Keratinocyte (primary cell): Measurements from ENCODE around the gene INVS. TPM values are rescaled to one million over a fixed set of nuclear protein-coding genes. Genes with fewer than 3 reads are reported as not detected.

Experiments used
- DNase-seq: peaks from one replicate; pipeline ENCODE4 v3.0.0-alpha.2; 2011; ENCODE audit warnings: low read depth, missing footprints, low spot score
- FAIRE-seq: peaks from 2 replicates; lab custom pipeline; 2011; peaks lifted over from hg19 to GRCh38; lab: Jason Lieb, UNC
- H2AFZ ChIP-seq: 2 replicates; pipeline ENCODE4 v1.6.0; 2012; ENCODE audit warnings: low read length, control low read depth, inconsistent platforms; ENCODE audit not compliant: control insufficient read depth
- H3K27ac ChIP-seq: 2 replicates; pipeline ENCODE4 v1.5.1; 2011; ENCODE audit warnings: low read length; ENCODE audit not compliant: control insufficient read depth, insufficient read depth
- H3K27me3 ChIP-seq: 3 replicates; pipeline ENCODE4 v1.6.0; 2011; ENCODE audit warnings: low read length; ENCODE audit not compliant: control insufficient read depth, insufficient read depth; ENCODE audit errors: extremely low read depth
- H3K36me3 ChIP-seq, 2 experiments: 2 replicates in 1 of 2; 3 replicates in 1 of 2; pipeline ENCODE4 v1.5.1; 2011; ENCODE audit warnings: low read length in 2 of 2, mild to moderate bottlenecking in 1 of 2; ENCODE audit not compliant: control insufficient read depth in 2 of 2, insufficient read depth in 2 of 2; ENCODE audit errors: extremely low read depth in 1 of 2
- H3K4me1 ChIP-seq: 3 replicates; pipeline ENCODE4 v1.5.1; 2011; ENCODE audit warnings: low read length; ENCODE audit not compliant: control insufficient read depth, insufficient read depth; ENCODE audit errors: extremely low read depth
- H3K4me2 ChIP-seq: 3 replicates; pipeline ENCODE4 v1.6.0; 2011; ENCODE audit warnings: low read depth, low read length; ENCODE audit not compliant: control insufficient read depth, insufficient read depth; ENCODE audit errors: extremely low read depth
- H3K4me3 ChIP-seq, 3 experiments: fragments of 200-600 bp in 1 of 3; sonication (generic) in 1 of 3; 2 replicates in 2 of 3; 3 replicates in 1 of 3; pipeline ENCODE4 v1.5.1; 2011 to 2016; ENCODE audit warnings: low read length in 3 of 3, mild to moderate bottlenecking in 3 of 3, control low read depth in 2 of 3, inconsistent platforms in 1 of 3, low read depth in 1 of 3, mixed read lengths in 1 of 3, mixed run types in 1 of 3, moderate library complexity in 1 of 3; ENCODE audit not compliant: control insufficient read depth in 2 of 3, insufficient read depth in 2 of 3; ENCODE audit errors: extremely low read depth in 1 of 3
- H3K79me2 ChIP-seq: 2 replicates; pipeline ENCODE4 v1.6.0; 2012; ENCODE audit warnings: low read length; ENCODE audit not compliant: control insufficient read depth, insufficient read depth
- H3K9ac ChIP-seq: 3 replicates; pipeline ENCODE4 v1.6.0; 2011; ENCODE audit warnings: low read length; ENCODE audit not compliant: control insufficient read depth, insufficient read depth; ENCODE audit errors: extremely low read depth
- H3K9me1 ChIP-seq: 3 replicates; pipeline ENCODE4 v1.6.0; 2011; ENCODE audit warnings: low read length; ENCODE audit not compliant: control insufficient read depth, insufficient read depth; ENCODE audit errors: extremely low read depth
- H3K9me3 ChIP-seq: 2 replicates; pipeline ENCODE4 v1.5.1; 2012; ENCODE audit warnings: low read depth, low read length; ENCODE audit not compliant: control insufficient read depth
- H4K20me1 ChIP-seq: 3 replicates; pipeline ENCODE4 v1.6.0; 2011; ENCODE audit warnings: low read length; ENCODE audit not compliant: control insufficient read depth, insufficient read depth; ENCODE audit errors: extremely low read depth
- CTCF ChIP-seq, 3 experiments: IDR thresholded peaks in 1 of 3; conservative IDR thresholded peaks in 1 of 3; optimal IDR thresholded peaks in 1 of 3; 2 replicates in 2 of 3; 3 replicates in 1 of 3; pipeline versions ENCODE3 to v1.5.1; 2011; ENCODE audit warnings: low read length in 3 of 3, mild to moderate bottlenecking in 3 of 3, moderate library complexity in 2 of 3, control low read depth in 1 of 3, inconsistent platforms in 1 of 3; ENCODE audit not compliant: insufficient read depth in 2 of 3; ENCODE audit errors: extremely low read depth in 1 of 3
- EZH2 ChIP-seq: IDR thresholded peaks from one replicate; pipeline ENCODE4 v1.6.1; 2012; ENCODE audit warnings: inconsistent platforms, mild to moderate bottlenecking, low read length, moderate library complexity
- dilution Hi-C: fragments of 300-500 bp; cut with MboI; formaldehyde crosslinking; loops from one replicate; pipeline ENCODE4 v1.7.0; 2020; ENCODE audit warnings: low sequenced_read_pairs; ENCODE audit not compliant: extremely low pct_ligation_motif_present
- polyA plus RNA-seq, 5 experiments: library from polyadenylated mRNA; depleted of rRNA in 3 of 5; stranded (reverse) in 3 of 5; stranded (forward) in 1 of 5; unstranded in 1 of 5; fragments of >200 nt; gene quantifications; 1 replicate in 1 of 5; 2 replicates in 3 of 5; 3 replicates in 1 of 5; pipeline versions ENCODE4 v1.2.1 to v1.2.3, GENCODE V29; 2011 to 2012; ENCODE audit warnings: missing spikeins in 2 of 5, low read depth in 1 of 5, low replicate concordance in 1 of 5

INVS gene
- polyA plus RNA-seq, 1 donor (not counting 4 experiments of a cell fraction or from before 2014, with no cell fraction given): 21.1 TPM

- dilution Hi-C loops: no loop called here
- H2AFZ ChIP-seq: no peak overlapping the region
- no peak for FAIRE-seq
Measured at GRCh38 chr9:100219347-100219746, 120.3 kb downstream of the INVS start.

GRCh38 chr9:100220936-100221335, 121.9 kb downstream of the INVS start:
- peaks cover 0 to 8% of the 10 kb centered on the region in 2 experiments for H3K36me3 ChIP-seq
- H3K4me2 ChIP-seq: no peak overlapping the region
- no peaks in the 10 kb centered on the region for H3K79me2 ChIP-seq
- no peak overlapping the region for H2AFZ ChIP-seq
- H3K27ac ChIP-seq: no peak overlapping the region
- no peaks in the 10 kb centered on the region for H3K9me3 ChIP-seq
- DNase-seq: no peak
- peaks cover under 1% of the 10 kb centered on the region for H3K9me1 ChIP-seq
- H3K4me1 ChIP-seq: no peaks in the 10 kb centered on the region
- H3K27me3 ChIP-seq: no peaks in the 10 kb centered on the region
- H4K20me1 ChIP-seq: peaks cover 6% of the 10 kb centered on the region
- TF ChIP-seq CTCF (optimal IDR thresholded peaks at IDR 0.05 in 1 of 3, IDR thresholded peaks at IDR 0.05 in 1 of 3, conservative IDR thresholded peaks at IDR 0.05 in 1 of 3; ENCODE audit: extremely low read depth in 1 of 3, insufficient read depth in 2 of 3, low read length in 3 of 3) (no peak), EZH2 (no peak)
- FAIRE-seq: no peak
- H3K9ac ChIP-seq: no peak overlapping the region
- H3K4me3 ChIP-seq: no peak overlapping the region
- dilution Hi-C loops: no loop called here

More at GRCh38 chr9:100219347-100219746, 120.3 kb downstream of the INVS start:
- Histone ChIP-seq H3K4me2 (no peak overlapping the region), H3K9ac (no peak overlapping the region), H3K27ac (no peak overlapping the region), H3K36me3 (peaks cover 2 to 8% of the 10 kb centered on the region in 2 experiments), H3K4me1 (no peaks in the 10 kb centered on the region), H3K79me2 (no peaks in the 10 kb centered on the region), H3K27me3 (no peaks in the 10 kb centered on the region), H3K4me3 (no peak overlapping the region), H4K20me1 (peaks cover 6% of the 10 kb centered on the region), H3K9me1 (peaks cover 3% of the 10 kb centered on the region), H3K9me3 (no peaks in the 10 kb centered on the region)
- TF ChIP-seq EZH2 (no peak), CTCF (optimal IDR thresholded peaks at IDR 0.05 in 1 of 3, IDR thresholded peaks at IDR 0.05 in 1 of 3, conservative IDR thresholded peaks at IDR 0.05 in 1 of 3; ENCODE audit: extremely low read depth in 1 of 3, insufficient read depth in 2 of 3, low read length in 3 of 3) (no peak)
- no peak for DNase-seq
